ENCODE results near the gene TBC1D9. TPM values are rescaled to one million over a fixed set of nuclear protein-coding genes. Genes with fewer than 3 reads are reported as not detected.
A peak's percentile ranks its signal among the peaks of the same experiment; 100 is the strongest.

TBC1D9 gene
- total and polyA plus RNA-seq, 2 of the 13 experiments (the other 11 are each of a cell fraction or from before 2014, with no cell fraction given) = 11.9 to 12.2 TPM

GRCh38 chr4:140640150-140640748 is 115.9 kb downstream of the TBC1D9 start (continued):
- TF ChIP-seq, protein P1, sequence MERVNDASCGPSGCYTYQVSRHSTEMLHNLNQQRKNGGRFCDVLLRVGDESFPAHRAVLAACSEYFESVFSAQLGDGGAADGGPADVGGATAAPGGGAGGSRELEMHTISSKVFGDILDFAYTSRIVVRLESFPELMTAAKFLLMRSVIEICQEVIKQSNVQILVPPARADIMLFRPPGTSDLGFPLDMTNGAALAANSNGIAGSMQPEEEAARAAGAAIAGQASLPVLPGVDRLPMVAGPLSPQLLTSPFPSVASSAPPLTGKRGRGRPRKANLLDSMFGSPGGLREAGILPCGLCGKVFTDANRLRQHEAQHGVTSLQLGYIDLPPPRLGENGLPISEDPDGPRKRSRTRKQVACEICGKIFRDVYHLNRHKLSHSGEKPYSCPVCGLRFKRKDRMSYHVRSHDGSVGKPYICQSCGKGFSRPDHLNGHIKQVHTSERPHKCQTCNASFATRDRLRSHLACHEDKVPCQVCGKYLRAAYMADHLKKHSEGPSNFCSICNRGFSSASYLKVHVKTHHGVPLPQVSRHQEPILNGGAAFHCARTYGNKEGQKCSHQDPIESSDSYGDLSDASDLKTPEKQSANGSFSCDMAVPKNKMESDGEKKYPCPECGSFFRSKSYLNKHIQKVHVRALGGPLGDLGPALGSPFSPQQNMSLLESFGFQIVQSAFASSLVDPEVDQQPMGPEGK (CRISPR knock-in tag; IDR thresholded peaks at IDR 0.05) = peak; percentile 74
- peak; percentile 97 for TF ChIP-seq ZNF232 (CRISPR knock-in tag; IDR thresholded peaks at IDR 0.05; ENCODE audit: borderline replicate concordance)
- TF ChIP-seq ZNF333 (CRISPR knock-in tag; IDR thresholded peaks at IDR 0.05; ENCODE audit: borderline replicate concordance) = no peak
- 0 out of 2 replicates have a peak, but pooled peaks have one; percentile 48 for TF ChIP-seq GFI1 (CRISPR knock-in tag; IDR thresholded peaks at IDR 0.05; ENCODE audit: borderline replicate concordance)
- peak; percentile 27 for TF ChIP-seq PCBP2 (optimal IDR thresholded peaks at IDR 0.05; ENCODE audit: low read depth, low read length, poor library complexity, severe bottlenecking)
- peak; percentile 41; the same call in 1 of the 2 replicates for TF ChIP-seq TCF7 (IDR thresholded peaks at IDR 0.05; ENCODE audit: low read depth)
- no peak for TF ChIP-seq ZNF121 (CRISPR knock-in tag; IDR thresholded peaks at IDR 0.05)
- TF ChIP-seq CHD2 (IDR thresholded peaks at IDR 0.05; ENCODE audit: low read depth, low read length) = no peak
- no peak for TF ChIP-seq ZNF816 (CRISPR knock-in tag; IDR thresholded peaks at IDR 0.05; ENCODE audit: borderline replicate concordance)
- TF ChIP-seq, protein P2, sequence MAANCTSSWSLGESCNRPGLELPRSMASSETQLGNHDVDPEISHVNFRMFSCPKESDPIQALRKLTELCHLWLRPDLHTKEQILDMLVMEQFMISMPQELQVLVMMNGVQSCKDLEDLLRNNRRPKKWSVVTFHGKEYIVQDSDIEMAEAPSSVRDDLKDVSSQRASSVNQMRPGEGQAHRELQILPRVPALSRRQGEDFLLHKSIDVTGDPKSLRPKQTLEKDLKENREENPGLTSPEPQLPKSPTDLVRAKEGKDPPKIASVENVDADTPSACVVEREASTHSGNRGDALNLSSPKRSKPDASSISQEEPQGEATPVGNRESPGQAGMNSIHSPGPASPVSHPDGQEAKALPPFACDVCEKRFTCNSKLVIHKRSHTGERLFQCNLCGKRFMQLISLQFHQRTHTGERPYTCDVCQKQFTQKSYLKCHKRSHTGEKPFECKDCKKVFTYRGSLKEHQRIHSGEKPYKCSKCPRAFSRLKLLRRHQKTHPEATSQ (CRISPR knock-in tag; IDR thresholded peaks at IDR 0.05; ENCODE audit: borderline replicate concordance) = no peak
- peak; percentile 61; the same call in 1 of the 2 replicates for TF ChIP-seq BCL6 (CRISPR knock-in tag; IDR thresholded peaks at IDR 0.05)

Measured in HepG2 (cell line).